Measurements from ENCODE around the gene CPSF7. TPM values are rescaled to one million over a fixed set of nuclear protein-coding genes. Genes with fewer than 3 reads are reported as not detected.
A peak's percentile ranks its signal among the peaks of the same experiment; 100 is the strongest.

The CPSF7 gene
- total RNA-seq, 1 donor from 2014 or later, result 75.8 TPM

GRCh38 chr11:61369372-61370348 lies 60.1 kb downstream of the CPSF7 start:
- no peaks in the 10 kb centered on the region for H3K27me3 ChIP-seq
- peaks cover 57% of the 10 kb centered on the region for H3K36me3 ChIP-seq
- no peaks in the 10 kb centered on the region for H3K9me3 ChIP-seq
- H3K4me1 ChIP-seq, result peaks cover 11% of the 10 kb centered on the region
- DNase-seq (no peak), ATAC-seq (peak; percentile 85)
- no peak overlapping the region for H3K4me3 ChIP-seq
- peak overlapping the region; percentile 68 for H3K27ac ChIP-seq
- intact Hi-C loops (cut with DNase I), result no loop called here
- no peak for TF ChIP-seq CTCF (IDR thresholded peaks at IDR 0.05)

GRCh38 chr11:61368646-61369045 lies 61.1 kb downstream of the CPSF7 start:
- Histone ChIP-seq H3K4me3 (no peak overlapping the region), H3K4me1 (peaks cover 20% of the 10 kb centered on the region), H3K9me3 (no peaks in the 10 kb centered on the region), H3K27me3 (no peaks in the 10 kb centered on the region), H3K36me3 (peaks cover 66% of the 10 kb centered on the region), H3K27ac (no peak overlapping the region)
- intact Hi-C loops (cut with DNase I), result no loop called here
- ATAC-seq (no peak), DNase-seq (no peak)
- TF ChIP-seq CTCF (IDR thresholded peaks at IDR 0.05), result no peak

GRCh38 chr11:61367406-61367805 lies 62.4 kb downstream of the CPSF7 start:
- H3K4me1 ChIP-seq, result peaks cover 28% of the 10 kb centered on the region
- TF ChIP-seq CTCF (IDR thresholded peaks at IDR 0.05), result no peak
- ATAC-seq (no peak), DNase-seq (no peak)
- no peak overlapping the region for H3K4me3 ChIP-seq
- H3K9me3 ChIP-seq, result no peaks in the 10 kb centered on the region
- intact Hi-C loops (cut with DNase I), result no loop called here
- H3K27me3 ChIP-seq, result no peaks in the 10 kb centered on the region
- peaks cover 66% of the 10 kb centered on the region for H3K36me3 ChIP-seq
- H3K27ac ChIP-seq, result no peak overlapping the region

GRCh38 chr11:61364012-61364675 lies 65.6 kb downstream of the CPSF7 start:
- Histone ChIP-seq H3K36me3 (peaks cover 54% of the 10 kb centered on the region), H3K9me3 (no peaks in the 10 kb centered on the region), H3K27ac (no peak overlapping the region), H3K4me1 (peaks cover 30% of the 10 kb centered on the region), H3K4me3 (peak overlapping the region; percentile 83), H3K27me3 (no peaks in the 10 kb centered on the region)
- no peak for TF ChIP-seq CTCF (IDR thresholded peaks at IDR 0.05)
- intact Hi-C loops (cut with DNase I), result no loop called here
- ATAC-seq, result no peak
- no peak for DNase-seq

GRCh38 chr11:61362542-61362875 lies 67.3 kb downstream of the CPSF7 start:
- intact Hi-C loops (cut with DNase I), result no loop called here
- no peak for TF ChIP-seq CTCF (IDR thresholded peaks at IDR 0.05)
- DNase-seq (no peak), ATAC-seq (peak; percentile 6)
- H3K27me3 ChIP-seq, result no peaks in the 10 kb centered on the region
- peaks cover 36% of the 10 kb centered on the region for H3K4me1 ChIP-seq
- no peaks in the 10 kb centered on the region for H3K9me3 ChIP-seq
- H3K27ac ChIP-seq, result peak overlapping the region; percentile 99
- peak overlapping the region; percentile 83 for H3K4me3 ChIP-seq
- peaks cover 38% of the 10 kb centered on the region for H3K36me3 ChIP-seq

Measured in upper lobe of right lung (tissue), 1 donor.